ENCODE data around the gene MAGOH. TPM values are rescaled to one million over a fixed set of nuclear protein-coding genes. Genes with fewer than 3 reads are reported as not detected.
A peak's percentile ranks its signal among the peaks of the same experiment; 100 is the strongest.

MAGOH gene
- total and polyA plus RNA-seq, 2 of the 13 experiments (the other 11 are each of a cell fraction or from before 2014, with no cell fraction given), result 24.1 to 87.0 TPM

DNA sequence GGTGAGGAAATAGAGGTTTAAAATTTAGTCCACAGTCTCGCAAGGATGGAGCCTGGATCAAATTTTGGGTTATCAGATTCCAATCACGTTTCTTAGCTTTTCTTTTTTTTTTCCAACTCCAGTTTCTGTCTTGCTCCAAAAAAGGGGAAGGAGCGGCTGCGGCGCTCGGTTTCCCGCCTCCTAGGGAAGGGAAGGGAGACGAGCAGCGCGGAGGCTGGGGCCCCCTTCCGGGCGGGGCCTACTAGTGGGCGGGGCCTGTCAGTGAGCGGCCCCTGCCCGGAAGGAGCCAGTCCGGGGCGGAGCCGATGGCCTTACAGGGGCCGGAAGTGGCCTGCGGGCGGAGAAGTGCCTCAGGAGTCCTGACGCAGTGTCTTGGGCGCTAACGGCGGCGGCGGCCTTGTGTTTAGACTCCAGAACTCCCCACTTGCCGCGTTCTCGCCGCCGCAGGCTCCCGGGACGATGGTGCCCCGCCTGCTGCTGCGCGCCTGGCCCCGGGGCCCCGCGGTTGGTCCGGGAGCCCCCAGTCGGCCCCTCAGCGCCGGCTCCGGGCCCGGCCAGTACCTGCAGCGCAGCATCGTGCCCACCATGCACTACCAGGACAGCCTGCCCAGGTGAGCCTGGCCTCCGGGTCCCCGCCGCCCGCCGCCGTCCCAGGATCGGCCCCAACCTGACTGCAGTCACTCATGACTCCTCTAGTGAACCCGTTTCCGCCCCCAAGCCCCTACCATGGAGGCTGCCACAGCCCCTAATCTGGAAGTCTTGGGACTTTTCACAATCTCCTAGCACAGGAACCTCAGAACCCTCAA is 41.6 kb downstream of the MAGOH start, which contains the start of gene CPT2 (continued):
- peak; percentile 72 for TF ChIP-seq RBM39 (IDR thresholded peaks at IDR 0.05; ENCODE audit: low read depth, low read length, poor library complexity, severe bottlenecking)
- 0 out of 2 replicates have a peak, but pooled peaks have one; percentile 20 for TF ChIP-seq NCOA1 (CRISPR knock-in tag; IDR thresholded peaks at IDR 0.05)
- TF ChIP-seq, protein P1, sequence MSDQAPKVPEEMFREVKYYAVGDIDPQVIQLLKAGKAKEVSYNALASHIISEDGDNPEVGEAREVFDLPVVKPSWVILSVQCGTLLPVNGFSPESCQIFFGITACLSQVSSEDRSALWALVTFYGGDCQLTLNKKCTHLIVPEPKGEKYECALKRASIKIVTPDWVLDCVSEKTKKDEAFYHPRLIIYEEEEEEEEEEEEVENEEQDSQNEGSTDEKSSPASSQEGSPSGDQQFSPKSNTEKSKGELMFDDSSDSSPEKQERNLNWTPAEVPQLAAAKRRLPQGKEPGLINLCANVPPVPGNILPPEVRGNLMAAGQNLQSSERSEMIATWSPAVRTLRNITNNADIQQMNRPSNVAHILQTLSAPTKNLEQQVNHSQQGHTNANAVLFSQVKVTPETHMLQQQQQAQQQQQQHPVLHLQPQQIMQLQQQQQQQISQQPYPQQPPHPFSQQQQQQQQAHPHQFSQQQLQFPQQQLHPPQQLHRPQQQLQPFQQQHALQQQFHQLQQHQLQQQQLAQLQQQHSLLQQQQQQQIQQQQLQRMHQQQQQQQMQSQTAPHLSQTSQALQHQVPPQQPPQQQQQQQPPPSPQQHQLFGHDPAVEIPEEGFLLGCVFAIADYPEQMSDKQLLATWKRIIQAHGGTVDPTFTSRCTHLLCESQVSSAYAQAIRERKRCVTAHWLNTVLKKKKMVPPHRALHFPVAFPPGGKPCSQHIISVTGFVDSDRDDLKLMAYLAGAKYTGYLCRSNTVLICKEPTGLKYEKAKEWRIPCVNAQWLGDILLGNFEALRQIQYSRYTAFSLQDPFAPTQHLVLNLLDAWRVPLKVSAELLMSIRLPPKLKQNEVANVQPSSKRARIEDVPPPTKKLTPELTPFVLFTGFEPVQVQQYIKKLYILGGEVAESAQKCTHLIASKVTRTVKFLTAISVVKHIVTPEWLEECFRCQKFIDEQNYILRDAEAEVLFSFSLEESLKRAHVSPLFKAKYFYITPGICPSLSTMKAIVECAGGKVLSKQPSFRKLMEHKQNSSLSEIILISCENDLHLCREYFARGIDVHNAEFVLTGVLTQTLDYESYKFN (CRISPR knock-in tag; conservative IDR thresholded peaks at IDR 0.05), result peak; percentile 78
- no peak for TF ChIP-seq NONO (IDR thresholded peaks at IDR 0.05)
- 0 out of 2 replicates have a peak, but pooled peaks have one; percentile 56 for TF ChIP-seq NONO (CRISPR knock-in tag; conservative IDR thresholded peaks at IDR 0.05)
- no peak for TF ChIP-seq NBN (conservative IDR thresholded peaks at IDR 0.05)
- TF ChIP-seq PITX1 (CRISPR knock-in tag; IDR thresholded peaks at IDR 0.05), result 0 out of 2 replicates have a peak, but pooled peaks have one; percentile 18
- TF ChIP-seq MED1 (CRISPR knock-in tag; IDR thresholded peaks at IDR 0.05), result peak; percentile 20
- no peak for TF ChIP-seq ZNF761 (CRISPR knock-in tag; conservative IDR thresholded peaks at IDR 0.05)
- peak; percentile 63; the same call in 1 of the 2 replicates for TF ChIP-seq YEATS4 (CRISPR knock-in tag; IDR thresholded peaks at IDR 0.05; ENCODE audit: borderline replicate concordance)
- TF ChIP-seq, protein P2, sequence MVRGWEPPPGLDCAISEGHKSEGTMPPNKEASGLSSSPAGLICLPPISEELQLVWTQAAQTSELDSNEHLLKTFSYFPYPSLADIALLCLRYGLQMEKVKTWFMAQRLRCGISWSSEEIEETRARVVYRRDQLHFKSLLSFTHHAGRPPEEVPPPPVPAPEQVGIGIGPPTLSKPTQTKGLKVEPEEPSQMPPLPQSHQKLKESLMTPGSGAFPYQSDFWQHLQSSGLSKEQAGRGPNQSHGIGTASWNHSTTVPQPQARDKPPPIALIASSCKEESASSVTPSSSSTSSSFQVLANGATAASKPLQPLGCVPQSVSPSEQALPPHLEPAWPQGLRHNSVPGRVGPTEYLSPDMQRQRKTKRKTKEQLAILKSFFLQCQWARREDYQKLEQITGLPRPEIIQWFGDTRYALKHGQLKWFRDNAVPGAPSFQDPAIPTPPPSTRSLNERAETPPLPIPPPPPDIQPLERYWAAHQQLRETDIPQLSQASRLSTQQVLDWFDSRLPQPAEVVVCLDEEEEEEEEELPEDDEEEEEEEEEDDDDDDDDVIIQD (CRISPR knock-in tag; IDR thresholded peaks at IDR 0.05; ENCODE audit: low read depth), result peak; percentile 60; the same call in 1 of the 2 replicates
- TF ChIP-seq PHF8 (CRISPR knock-in tag; IDR thresholded peaks at IDR 0.05), result peak; percentile 85
- TF ChIP-seq MED13 (CRISPR knock-in tag; IDR thresholded peaks at IDR 0.05), result peak; percentile 71; the same call in 1 of the 2 replicates
- 0 out of 2 replicates have a peak, but pooled peaks have one; percentile 1 for TF ChIP-seq HDAC2 (CRISPR knock-in tag; IDR thresholded peaks at IDR 0.05)
- TF ChIP-seq FOXJ3 (CRISPR knock-in tag; IDR thresholded peaks at IDR 0.05; ENCODE audit: borderline replicate concordance), result no peak
- TF ChIP-seq, protein P3, sequence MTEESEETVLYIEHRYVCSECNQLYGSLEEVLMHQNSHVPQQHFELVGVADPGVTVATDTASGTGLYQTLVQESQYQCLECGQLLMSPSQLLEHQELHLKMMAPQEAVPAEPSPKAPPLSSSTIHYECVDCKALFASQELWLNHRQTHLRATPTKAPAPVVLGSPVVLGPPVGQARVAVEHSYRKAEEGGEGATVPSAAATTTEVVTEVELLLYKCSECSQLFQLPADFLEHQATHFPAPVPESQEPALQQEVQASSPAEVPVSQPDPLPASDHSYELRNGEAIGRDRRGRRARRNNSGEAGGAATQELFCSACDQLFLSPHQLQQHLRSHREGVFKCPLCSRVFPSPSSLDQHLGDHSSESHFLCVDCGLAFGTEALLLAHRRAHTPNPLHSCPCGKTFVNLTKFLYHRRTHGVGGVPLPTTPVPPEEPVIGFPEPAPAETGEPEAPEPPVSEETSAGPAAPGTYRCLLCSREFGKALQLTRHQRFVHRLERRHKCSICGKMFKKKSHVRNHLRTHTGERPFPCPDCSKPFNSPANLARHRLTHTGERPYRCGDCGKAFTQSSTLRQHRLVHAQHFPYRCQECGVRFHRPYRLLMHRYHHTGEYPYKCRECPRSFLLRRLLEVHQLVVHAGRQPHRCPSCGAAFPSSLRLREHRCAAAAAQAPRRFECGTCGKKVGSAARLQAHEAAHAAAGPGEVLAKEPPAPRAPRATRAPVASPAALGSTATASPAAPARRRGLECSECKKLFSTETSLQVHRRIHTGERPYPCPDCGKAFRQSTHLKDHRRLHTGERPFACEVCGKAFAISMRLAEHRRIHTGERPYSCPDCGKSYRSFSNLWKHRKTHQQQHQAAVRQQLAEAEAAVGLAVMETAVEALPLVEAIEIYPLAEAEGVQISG (CRISPR knock-in tag; IDR thresholded peaks at IDR 0.05), result peak; percentile 35; the same call in 1 of the 2 replicates
- TF ChIP-seq KDM2A (CRISPR knock-in tag; IDR thresholded peaks at IDR 0.05; ENCODE audit: borderline replicate concordance, low read depth), result no peak; the same call in 1 of the 2 replicates
- peak; percentile 89 for TF ChIP-seq ETV5 (CRISPR knock-in tag; IDR thresholded peaks at IDR 0.05; ENCODE audit: borderline replicate concordance)
- TF ChIP-seq ASH2L (IDR thresholded peaks at IDR 0.05; ENCODE audit: insufficient read length, low read depth, low read length), result peak; percentile 89
- no peak for TF ChIP-seq SP1 (IDR thresholded peaks at IDR 0.05)
- TF ChIP-seq SP1 (CRISPR knock-in tag; IDR thresholded peaks at IDR 0.05), result peak; percentile 64
- TF ChIP-seq ARNTL (CRISPR knock-in tag; IDR thresholded peaks at IDR 0.05), result no peak
- peak; percentile 19; the same call in 1 of the 2 replicates for TF ChIP-seq NR2F6 (IDR thresholded peaks at IDR 0.05)
- no peak for TF ChIP-seq NR2F6 (CRISPR knock-in tag; IDR thresholded peaks at IDR 0.05)

All from HepG2 (cell line).